HG03060 (cell line): ENCODE data around the gene ZXDA.

Experiments
- ATAC-seq: cut with Tn5 transposase; IDR thresholded peaks from one replicate; pipeline ENCODE4 v1.9.1; 2021; ENCODE audit warnings: low read depth, moderate number of reproducible peaks; ENCODE audit not compliant: unreplicated experiment

ZXDA gene

DNA sequence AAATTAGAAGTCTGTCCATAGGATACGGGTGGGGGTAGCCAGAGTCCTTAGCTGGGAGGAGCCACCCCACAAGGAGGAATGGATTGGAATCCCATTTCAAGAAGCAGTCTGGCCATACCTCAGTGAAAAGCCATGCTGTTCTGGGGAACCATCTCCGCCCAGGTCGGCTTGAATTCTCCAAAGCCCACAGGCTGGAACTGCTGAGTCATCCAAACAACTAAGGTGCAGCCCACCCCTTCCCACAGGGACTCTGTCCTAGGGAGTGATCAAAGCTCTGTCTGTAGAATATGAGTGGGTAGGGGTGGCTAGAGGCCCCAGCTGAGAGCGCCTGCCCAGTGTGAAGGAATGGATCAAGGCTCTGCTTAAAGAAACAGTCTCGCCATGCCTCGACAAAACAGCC, 38.8 kb downstream of the ZXDA start:
- ATAC-seq, result no peak
